K562 (cell line): Measurements from ENCODE around the gene HNRNPH3. TPM values are rescaled to one million over a fixed set of nuclear protein-coding genes. Genes with fewer than 3 reads are reported as not detected.

Experiments used
- ARID1B ChIP-seq: fragments of 450-650 bp; IDR thresholded peaks from 2 replicates; pipeline ENCODE4 v1.6.1; 2016; ENCODE audit warnings: antibody characterized with exemption, mild to moderate bottlenecking, inconsistent platforms
- ARNT ChIP-seq, 2 experiments: fragments of 450-650 bp; IDR thresholded peaks; 2 replicates each; pipeline ENCODE4 v1.6.1; 2016; ENCODE audit warnings: mild to moderate bottlenecking in 1 of 2
- BCL6 ChIP-seq: fragments of 250-450 bp; sonication (Bioruptor Pico); IDR thresholded peaks from 2 replicates; pipeline ENCODE4 v1.4.0; 2020
- CEBPB ChIP-seq: fragments of 450-650 bp; IDR thresholded peaks from 2 replicates; pipeline ENCODE4 v1.6.1; 2016; ENCODE audit warnings: missing genetic modification characterization, missing compliant biosample characterization
- DNMT1 ChIP-seq: fragments of 450-650 bp; IDR thresholded peaks from 2 replicates; pipeline ENCODE4 v1.6.1; 2016; ENCODE audit warnings: antibody characterized with exemption, mild to moderate bottlenecking
- EHMT2 ChIP-seq: fragments of 450-650 bp; IDR thresholded peaks from 2 replicates; pipeline ENCODE4 v1.6.1; 2018; ENCODE audit warnings: antibody characterized with exemption
- EP400 ChIP-seq: fragments of 450-650 bp; IDR thresholded peaks from 2 replicates; pipeline ENCODE4 v1.6.1; 2017; ENCODE audit warnings: antibody characterized with exemption, mild to moderate bottlenecking, moderate library complexity
- FOXJ3 ChIP-seq: sonication (generic); formaldehyde crosslinking; IDR thresholded peaks from 2 replicates; pipeline ENCODE4 v1.4.0; 2020; ENCODE audit warnings: mild to moderate bottlenecking, missing genetic modification reagents
- GTF2A2 ChIP-seq: IDR thresholded peaks from 2 replicates; pipeline ENCODE4 v1.6.1; 2016; ENCODE audit warnings: mild to moderate bottlenecking, missing genetic modification characterization, missing compliant biosample characterization
- KLF10 ChIP-seq: fragments of 250-450 bp; sonication (Bioruptor Pico); IDR thresholded peaks from 2 replicates; pipeline ENCODE4 v1.6.1; 2021; ENCODE audit warnings: matching md5 sums
- L3MBTL2 ChIP-seq: fragments of 450-650 bp; IDR thresholded peaks from 2 replicates; pipeline ENCODE4 v1.6.1; 2016; ENCODE audit warnings: mild to moderate bottlenecking, moderate library complexity
- NFRKB ChIP-seq: fragments of 450-650 bp; IDR thresholded peaks from 2 replicates; pipeline ENCODE4 v1.6.1; 2016; ENCODE audit warnings: low read depth
- RBM22 ChIP-seq: fragments of 200-400 bp; formaldehyde crosslinking; IDR thresholded peaks from 2 replicates; pipeline ENCODE4 v1.6.1; 2018; ENCODE audit warnings: low read length, low read depth; ENCODE audit not compliant: poor library complexity, severe bottlenecking
- SMARCA4 ChIP-seq: fragments of 450-650 bp; IDR thresholded peaks from 2 replicates; pipeline ENCODE4 v1.6.1; 2016
- SP1 ChIP-seq: sonication (generic); formaldehyde crosslinking; IDR thresholded peaks from 2 replicates; pipeline ENCODE4 v1.8.1; 2022; ENCODE audit warnings: mild to moderate bottlenecking, missing genetic modification reagents
- TEAD2 ChIP-seq: fragments of 450-650 bp; IDR thresholded peaks from 2 replicates; pipeline ENCODE4 v1.6.1; 2016; ENCODE audit warnings: missing genetic modification characterization, control low read depth, missing compliant biosample characterization
- VEZF1 ChIP-seq: fragments of 200-800 bp; sonication (Bioruptor generic); IDR thresholded peaks from 2 replicates; pipeline ENCODE4 v1.6.1; 2017; ENCODE audit warnings: missing genetic modification characterization, missing compliant biosample characterization
- ZBTB17 ChIP-seq: fragments of 450-650 bp; formaldehyde crosslinking; IDR thresholded peaks from 2 replicates; pipeline ENCODE4 v1.4.0; 2020; ENCODE audit warnings: mild to moderate bottlenecking
- polyA plus RNA-seq, 8 experiments: library from polyadenylated mRNA; depleted of rRNA in 4 of 8; stranded (reverse) in 5 of 8; unstranded in 3 of 8; fragments of >200 nt; fragmentation: Nextera tagmentation in 2 of 8; fragmentation: Illumina TruSeq in 1 of 8; extraction: Ambion mirVana in 2 of 8; extraction: Trizol in 1 of 8; gene quantifications; 2 replicates each; pipeline versions ENCODE4 v1.2.1 to v1.2.3, GENCODE V29; 2011 to 2014; ENCODE audit warnings: inconsistent platforms in 1 of 8, missing spikeins in 1 of 8
- total RNA-seq, 7 experiments: library from RNA; depleted of rRNA in 6 of 7; stranded (reverse); fragments of >200 nt in 6 of 7; fragmentation: Illumina TruSeq in 2 of 7; extraction: Trizol in 2 of 7; gene quantifications; 2 replicates each; pipeline versions ENCODE4 v1.2.1 to v1.2.3, GENCODE V29; 2011 to 2021; ENCODE audit warnings: low replicate concordance in 1 of 7
- TF ChIP-seq, protein P1 (sequence below): IDR thresholded peaks from 2 replicates; pipeline ENCODE4 v1.6.1; 2014; ENCODE audit warnings: antibody characterized with exemption
- TF ChIP-seq, protein P2 (sequence below): fragments of 250-450 bp; sonication (Bioruptor Pico); IDR thresholded peaks from 2 replicates; pipeline ENCODE4 v1.8.0; 2021; ENCODE audit warnings: moderate library complexity, mild to moderate bottlenecking, inconsistent platforms

HNRNPH3 gene
- total and polyA plus RNA-seq, 9 of the 15 experiments (the other 6 are each of a cell fraction or from before 2014, with no cell fraction given) = 52.8 to 562 (median 152) TPM

DNA sequence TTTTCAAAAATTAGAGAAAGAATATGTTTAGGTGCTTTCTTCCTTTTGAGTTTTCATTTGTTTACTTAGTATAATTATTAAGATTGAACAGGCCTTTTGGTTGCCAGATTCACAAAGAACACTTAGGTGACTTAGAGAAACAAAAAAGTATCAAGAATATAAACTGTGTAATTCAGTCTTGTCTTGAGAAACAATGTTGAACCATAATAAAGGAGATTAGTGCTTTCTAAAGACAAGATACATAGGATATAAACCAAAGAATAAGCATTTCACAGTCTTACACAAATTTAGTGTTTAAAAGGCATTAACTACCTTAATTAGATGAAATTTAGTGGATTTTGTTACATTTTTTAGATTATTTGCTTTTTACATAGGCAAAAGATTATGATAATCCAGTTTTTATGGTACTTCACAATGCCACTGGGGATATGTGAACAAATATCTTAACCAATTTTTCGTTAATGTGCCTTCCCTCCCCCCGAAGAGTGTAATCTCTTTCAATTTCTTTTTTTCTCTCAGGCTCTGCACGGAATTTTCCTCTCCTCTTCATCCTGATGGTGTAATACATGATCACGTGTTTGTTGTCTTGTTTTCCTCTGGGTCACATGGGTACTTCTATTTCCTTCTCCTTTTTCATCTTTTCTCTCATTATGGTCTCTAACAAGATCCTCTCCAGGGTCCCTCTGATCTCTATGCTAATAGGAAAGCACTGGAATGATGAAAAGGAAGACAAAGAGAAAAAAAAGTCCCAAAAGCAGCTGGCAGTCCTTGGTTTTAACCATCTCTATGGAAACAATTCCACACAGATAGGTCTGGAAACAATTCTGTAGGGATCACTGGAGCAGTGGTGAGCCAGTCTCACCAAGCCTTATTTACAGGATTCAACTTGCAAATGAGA lies 3.7 kb upstream of the HNRNPH3 start (continued):
- TF ChIP-seq CEBPB (tag) (peak; percentile 78), L3MBTL2 (peak; percentile 43; the same call in 1 of the 2 replicates), ARID1B (peak; percentile 28; the same call in 1 of the 2 replicates), EHMT2 (0 out of 2 replicates have a peak, but pooled peaks have one; percentile 27), ZBTB17 (CRISPR knock-in tag) (no peak), TEAD2 (tag) (0 out of 2 replicates have a peak, but pooled peaks have one; percentile 9), FOXJ3 (CRISPR knock-in tag) (no peak), GTF2A2 (tag) (0 out of 2 replicates have a peak, but pooled peaks have one; percentile 26), SMARCA4 (0 out of 2 replicates have a peak, but pooled peaks have one; percentile 27), BCL6 (CRISPR knock-in tag) (no peak), KLF10 (CRISPR knock-in tag) (0 out of 2 replicates have a peak, but pooled peaks have one; percentile 19), NFRKB (0 out of 2 replicates have a peak, but pooled peaks have one; percentile 42), SP1 (CRISPR knock-in tag) (no peak), EP400 (peak; percentile 47), RBM22 (no peak), ARNT (IDR thresholded peaks at IDR 0.05) (peak in 1 of 2 experiments; percentile 48; a peak in 1 of 4 replicates), DNMT1 (0 out of 2 replicates have a peak, but pooled peaks have one; percentile 38), VEZF1 (CRISPR knock-in tag) (peak; percentile 39; the same call in 1 of the 2 replicates)
- TF ChIP-seq, protein P1, sequence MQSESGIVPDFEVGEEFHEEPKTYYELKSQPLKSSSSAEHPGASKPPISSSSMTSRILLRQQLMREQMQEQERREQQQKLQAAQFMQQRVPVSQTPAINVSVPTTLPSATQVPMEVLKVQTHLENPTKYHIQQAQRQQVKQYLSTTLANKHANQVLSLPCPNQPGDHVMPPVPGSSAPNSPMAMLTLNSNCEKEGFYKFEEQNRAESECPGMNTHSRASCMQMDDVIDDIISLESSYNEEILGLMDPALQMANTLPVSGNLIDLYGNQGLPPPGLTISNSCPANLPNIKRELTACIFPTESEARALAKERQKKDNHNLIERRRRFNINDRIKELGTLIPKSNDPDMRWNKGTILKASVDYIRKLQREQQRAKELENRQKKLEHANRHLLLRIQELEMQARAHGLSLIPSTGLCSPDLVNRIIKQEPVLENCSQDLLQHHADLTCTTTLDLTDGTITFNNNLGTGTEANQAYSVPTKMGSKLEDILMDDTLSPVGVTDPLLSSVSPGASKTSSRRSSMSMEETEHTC = 0 out of 2 replicates have a peak, but pooled peaks have one; percentile 34
- TF ChIP-seq, protein P2, sequence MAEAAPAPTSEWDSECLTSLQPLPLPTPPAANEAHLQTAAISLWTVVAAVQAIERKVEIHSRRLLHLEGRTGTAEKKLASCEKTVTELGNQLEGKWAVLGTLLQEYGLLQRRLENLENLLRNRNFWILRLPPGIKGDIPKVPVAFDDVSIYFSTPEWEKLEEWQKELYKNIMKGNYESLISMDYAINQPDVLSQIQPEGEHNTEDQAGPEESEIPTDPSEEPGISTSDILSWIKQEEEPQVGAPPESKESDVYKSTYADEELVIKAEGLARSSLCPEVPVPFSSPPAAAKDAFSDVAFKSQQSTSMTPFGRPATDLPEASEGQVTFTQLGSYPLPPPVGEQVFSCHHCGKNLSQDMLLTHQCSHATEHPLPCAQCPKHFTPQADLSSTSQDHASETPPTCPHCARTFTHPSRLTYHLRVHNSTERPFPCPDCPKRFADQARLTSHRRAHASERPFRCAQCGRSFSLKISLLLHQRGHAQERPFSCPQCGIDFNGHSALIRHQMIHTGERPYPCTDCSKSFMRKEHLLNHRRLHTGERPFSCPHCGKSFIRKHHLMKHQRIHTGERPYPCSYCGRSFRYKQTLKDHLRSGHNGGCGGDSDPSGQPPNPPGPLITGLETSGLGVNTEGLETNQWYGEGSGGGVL = no peak
